ENCODE data around the gene SSC5D.
A peak's percentile ranks its signal among the peaks of the same experiment; 100 is the strongest.

SSC5D gene

DNA sequence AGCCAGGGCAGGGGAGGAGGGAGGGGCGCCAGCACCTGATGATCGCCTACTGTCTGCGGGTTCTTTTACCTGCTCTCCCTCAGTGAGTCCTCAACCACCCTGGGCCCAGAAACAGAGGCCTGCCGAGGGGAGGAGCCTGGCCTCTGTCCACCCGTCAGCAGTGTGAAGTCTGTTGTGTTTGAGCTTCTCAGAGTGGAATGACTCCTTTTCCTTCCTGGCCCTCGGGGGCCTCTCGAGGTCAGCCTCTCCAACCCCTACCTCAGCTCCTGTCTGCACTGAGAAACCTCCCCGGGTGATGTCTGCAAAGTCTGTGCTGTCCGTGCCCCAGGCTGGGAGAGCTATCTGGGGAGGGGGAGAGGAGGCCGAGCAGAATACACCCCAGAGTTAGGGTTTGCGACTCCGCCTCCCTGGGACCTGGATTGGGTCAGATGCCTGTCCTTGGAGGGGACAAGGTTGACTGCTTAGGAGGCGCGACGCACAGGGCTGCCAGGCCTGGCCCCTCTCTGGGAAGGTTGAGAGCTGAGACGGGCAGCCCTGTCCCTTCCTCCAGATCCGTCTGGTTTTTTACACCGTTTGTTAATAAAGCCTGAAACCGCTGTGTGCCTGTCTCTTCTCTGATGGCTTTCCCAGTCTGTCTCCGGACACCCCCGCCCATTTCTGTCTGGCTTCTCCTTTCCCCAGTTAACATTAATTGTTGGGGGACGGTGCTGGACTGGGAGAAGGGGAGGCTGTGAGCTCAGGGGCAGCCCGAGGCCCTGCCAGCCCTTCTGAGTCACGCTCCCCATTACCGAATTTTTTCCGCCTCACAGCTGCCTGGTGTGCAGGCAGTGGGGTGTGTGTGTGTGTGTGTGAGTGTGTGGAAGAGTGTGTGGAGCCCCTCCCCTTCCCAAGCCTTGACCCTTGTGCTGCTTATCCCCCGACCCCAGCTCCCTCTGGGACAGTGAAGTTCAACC lies 989 bp upstream of the SSC5D start:
- ChIA-PET CTCF (interaction anchor here (0.6 to 17.6 kb wide), 10 partner anchors 7 to 166 kb away, joined by 3 to 173 read pairs (median 5); no protein-coding TSS in a partner anchor), POLR2A (interaction anchor here (0.6 to 5.2 kb wide), 14 partner anchors 9 to 346 kb away, joined by 3 to 44 read pairs (median 4); partner anchors contain the start of genes ISOC2, U2AF2, UBE2S and ZNF580)
- TF ChIP-seq, protein P1, sequence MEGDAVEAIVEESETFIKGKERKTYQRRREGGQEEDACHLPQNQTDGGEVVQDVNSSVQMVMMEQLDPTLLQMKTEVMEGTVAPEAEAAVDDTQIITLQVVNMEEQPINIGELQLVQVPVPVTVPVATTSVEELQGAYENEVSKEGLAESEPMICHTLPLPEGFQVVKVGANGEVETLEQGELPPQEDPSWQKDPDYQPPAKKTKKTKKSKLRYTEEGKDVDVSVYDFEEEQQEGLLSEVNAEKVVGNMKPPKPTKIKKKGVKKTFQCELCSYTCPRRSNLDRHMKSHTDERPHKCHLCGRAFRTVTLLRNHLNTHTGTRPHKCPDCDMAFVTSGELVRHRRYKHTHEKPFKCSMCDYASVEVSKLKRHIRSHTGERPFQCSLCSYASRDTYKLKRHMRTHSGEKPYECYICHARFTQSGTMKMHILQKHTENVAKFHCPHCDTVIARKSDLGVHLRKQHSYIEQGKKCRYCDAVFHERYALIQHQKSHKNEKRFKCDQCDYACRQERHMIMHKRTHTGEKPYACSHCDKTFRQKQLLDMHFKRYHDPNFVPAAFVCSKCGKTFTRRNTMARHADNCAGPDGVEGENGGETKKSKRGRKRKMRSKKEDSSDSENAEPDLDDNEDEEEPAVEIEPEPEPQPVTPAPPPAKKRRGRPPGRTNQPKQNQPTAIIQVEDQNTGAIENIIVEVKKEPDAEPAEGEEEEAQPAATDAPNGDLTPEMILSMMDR (IDR thresholded peaks at IDR 0.05; ENCODE audit: insufficient read depth, low read length, missing control alignments), result no peak
- H3K4me3 ChIP-seq (ENCODE audit: low read depth, low read length), result peak overlapping the region; percentile 44
- peak; percentile 87 for DNase-seq (ENCODE audit: low read depth, low spot score)

DNA sequence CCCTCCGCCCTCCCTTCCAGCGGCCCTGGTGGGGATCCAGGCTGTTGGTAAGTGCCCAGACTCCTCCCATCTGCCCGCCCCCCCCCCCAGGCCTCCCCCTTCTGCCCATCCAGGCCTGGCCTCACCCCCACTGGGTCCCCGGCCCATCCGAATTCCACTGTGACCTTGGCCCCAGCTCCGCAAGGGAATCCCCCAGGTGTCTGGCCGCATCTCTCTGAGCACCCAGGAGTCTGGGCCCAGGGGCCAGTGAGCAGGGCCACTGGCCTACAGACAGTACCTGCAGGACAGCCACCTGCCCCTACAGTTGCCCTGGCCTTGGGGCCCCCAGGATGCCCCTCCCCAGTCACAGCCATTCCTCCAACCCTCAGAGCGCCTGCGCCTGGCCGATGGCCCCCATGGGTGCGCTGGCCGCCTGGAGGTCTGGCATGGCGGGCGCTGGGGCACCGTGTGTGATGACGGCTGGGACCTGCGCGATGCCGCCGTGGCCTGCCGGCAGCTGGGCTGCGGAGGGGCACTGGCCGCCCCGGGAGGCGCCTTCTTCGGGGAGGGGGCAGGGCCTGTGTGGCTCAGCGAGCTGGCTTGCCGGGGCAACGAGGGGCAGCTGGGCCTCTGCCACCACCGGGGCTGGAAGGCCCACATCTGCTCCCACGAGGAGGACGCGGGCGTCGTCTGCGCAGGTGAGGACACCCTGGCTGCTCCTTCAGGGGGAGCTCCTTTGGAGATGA lies 912 bp downstream of the SSC5D start:
- ChIA-PET POLR2A (interaction anchor here (0.5 to 5.2 kb wide), 4 partner anchors 12 to 209 kb away, joined by 3 to 44 read pairs (median 4); partner anchors contain the start of genes HSPBP1 and ZNF628), CTCF (interaction anchor here (1.0 to 17.6 kb wide), 6 partner anchors 15 to 371 kb away, joined by 3 to 173 read pairs (median 4); partner anchors contain the start of gene ZNF865)
- TF ChIP-seq, protein P1 (IDR thresholded peaks at IDR 0.05; ENCODE audit: insufficient read depth, low read length, missing control alignments), result no peak
- no peak for DNase-seq (ENCODE audit: low read depth, low spot score)
- H3K4me3 ChIP-seq (ENCODE audit: low read depth, low read length), result peak overlapping the region; percentile 59

DNA sequence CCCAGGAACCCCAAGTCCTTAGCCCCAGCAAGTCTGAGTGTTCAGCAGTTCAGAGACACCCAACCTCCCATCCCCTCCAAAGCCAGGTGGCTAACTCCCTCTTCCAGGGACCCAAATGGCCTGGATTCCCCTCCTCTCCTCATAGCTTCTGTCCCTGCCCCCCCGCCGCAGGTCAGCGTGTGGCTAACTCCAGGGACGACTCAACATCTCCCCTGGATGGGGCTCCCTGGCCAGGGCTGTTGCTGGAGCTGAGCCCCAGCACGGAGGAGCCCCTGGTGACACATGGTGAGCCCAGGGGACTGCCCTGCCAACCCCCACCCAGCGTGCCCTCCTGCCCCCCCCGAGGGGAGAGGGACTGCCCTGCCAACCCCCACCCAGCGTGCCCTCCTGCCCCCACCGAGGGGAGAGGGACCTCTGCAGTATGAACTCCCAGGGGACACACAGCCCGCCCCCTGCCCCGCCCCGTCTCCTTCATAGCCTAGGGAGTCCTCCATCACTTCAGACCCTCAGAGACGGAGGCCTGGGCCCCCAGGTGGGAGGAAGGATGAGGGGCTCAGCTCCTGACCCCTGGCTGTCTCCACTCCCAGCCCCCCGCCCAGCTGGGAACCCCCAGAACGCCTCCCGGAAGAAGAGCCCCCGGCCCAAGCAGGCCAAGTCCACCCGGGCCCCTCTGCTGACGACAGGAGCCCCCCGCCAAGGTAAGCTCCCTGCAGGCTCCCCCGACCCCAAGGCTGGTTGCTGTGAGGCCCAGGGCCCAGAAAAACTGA lies 1.7 kb downstream of the SSC5D start:
- H3K4me3 ChIP-seq (ENCODE audit: low read depth, low read length), result peak overlapping the region; percentile 59
- ChIA-PET CTCF (interaction anchor here (1.0 to 17.6 kb wide), 7 partner anchors 11 to 372 kb away, joined by 3 to 173 read pairs (median 4); partner anchors contain the start of gene ZNF865), POLR2A (interaction anchor here (0.8 kb wide), 1 partner anchor 14 kb away, joined by 4 read pairs; no protein-coding TSS in a partner anchor)
- DNase-seq (ENCODE audit: low read depth, low spot score), result no peak
- TF ChIP-seq, protein P1 (IDR thresholded peaks at IDR 0.05; ENCODE audit: insufficient read depth, low read length, missing control alignments), result no peak

DNA sequence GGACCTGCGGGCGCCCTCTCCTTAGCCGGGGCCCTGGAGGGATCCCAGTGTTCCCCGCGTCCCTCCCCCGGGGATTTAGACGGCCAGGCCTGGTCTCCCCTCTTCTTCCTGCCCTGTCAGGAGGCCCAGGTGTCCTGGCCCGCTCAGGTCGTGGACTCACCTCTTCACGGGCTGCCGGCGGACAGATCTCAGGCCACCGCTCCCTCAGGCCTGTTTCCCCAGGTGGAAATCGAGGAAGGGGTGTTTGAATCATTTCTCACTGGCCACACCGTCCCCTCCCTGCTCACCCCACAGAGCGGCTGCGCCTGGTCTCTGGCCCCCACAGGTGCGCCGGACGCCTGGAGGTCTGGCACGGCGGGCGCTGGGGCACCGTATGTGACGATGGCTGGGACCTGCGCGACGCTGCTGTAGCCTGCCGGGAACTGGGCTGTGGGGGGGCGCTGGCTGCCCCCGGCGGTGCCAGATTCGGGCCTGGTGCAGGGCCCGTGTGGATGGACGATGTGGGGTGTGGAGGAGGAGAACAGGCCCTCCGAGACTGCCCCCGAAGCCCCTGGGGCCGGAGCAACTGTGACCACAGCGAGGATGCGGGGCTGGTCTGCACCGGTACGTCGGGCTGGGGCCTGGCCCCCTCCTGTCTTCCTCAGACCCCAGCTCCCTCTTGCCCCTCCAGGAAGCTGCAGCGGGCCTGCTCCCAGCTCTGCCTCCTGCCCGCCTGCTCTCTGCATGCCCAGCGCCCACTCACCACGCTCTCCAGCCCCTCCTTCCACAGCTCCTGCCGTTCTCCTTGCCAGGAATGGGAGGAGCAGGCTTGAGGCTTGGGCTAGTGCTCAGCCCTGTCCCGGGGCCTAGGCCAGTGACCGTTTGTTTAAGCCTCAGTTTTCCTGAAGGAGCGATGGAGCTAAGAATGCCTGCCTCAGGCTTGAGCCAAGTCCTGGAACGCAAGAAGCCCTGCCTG lies 2.5 kb downstream of the SSC5D start:
- H3K4me3 ChIP-seq (ENCODE audit: low read depth, low read length), result no peak overlapping the region
- ChIA-PET POLR2A (no interaction called here), CTCF (interaction anchor here (0.8 to 17.6 kb wide), 8 partner anchors 12 to 350 kb away, joined by 3 to 173 read pairs (median 4); partner anchors contain the start of gene ZNF865)
- DNase-seq (ENCODE audit: low read depth, low spot score), result no peak
- TF ChIP-seq, protein P1 (IDR thresholded peaks at IDR 0.05; ENCODE audit: insufficient read depth, low read length, missing control alignments), result no peak

Measured in AG04449 (cell line).